Right ventricle myocardium superior (tissue), 1 donor: ENCODE measurements around the gene FOXO3B. TPM values are rescaled to one million over a fixed set of nuclear protein-coding genes. Genes with fewer than 3 reads are reported as not detected.
"Not testable (repeated sequence)": the region's sequence is repeated elsewhere in the genome, so short reads cannot be mapped to it uniquely, and the experiment has no call there.

Experiments used
- ATAC-seq: fragments of 200-7000 bp; cut with Tn5 transposase; one replicate; pipeline ENCODE4 v1.9.1; 2020; ENCODE audit warnings: mild to moderate bottlenecking; ENCODE audit not compliant: poor library complexity
- DNase-seq: peaks from one replicate; pipeline ENCODE4 v3.0.0-alpha.2; 2020
- intact Hi-C: fragments of 100-400 bp; cut with DNase I; formaldehyde crosslinking; loops from one replicate; pipeline ENCODE4 v1.11.2; 2022
- total RNA-seq: library from RNA; stranded (reverse); fragmentation: NEBNext Ultra II Directional; extraction: Animal tissue kit (Norgen Biotek cat#: 25700); gene quantifications from one replicate; pipeline ENCODE4 v1.2.1, GENCODE V29; 2021
- donor health status: DM: no; HTN: yes; CAD: no; lungs with severe emphysema.

FOXO3B gene
- total RNA-seq, 1 donor from 2014 or later, result 0.91 TPM

GRCh38 chr17:18667535-18667934 is 14.6 kb downstream of the FOXO3B start:
- intact Hi-C loops, ATAC-seq, DNase-seq: not testable (repeated sequence)

GRCh38 chr17:18666326-18666725 is 15.8 kb downstream of the FOXO3B start:
- not testable (repeated sequence) for DNase-seq

DNA sequence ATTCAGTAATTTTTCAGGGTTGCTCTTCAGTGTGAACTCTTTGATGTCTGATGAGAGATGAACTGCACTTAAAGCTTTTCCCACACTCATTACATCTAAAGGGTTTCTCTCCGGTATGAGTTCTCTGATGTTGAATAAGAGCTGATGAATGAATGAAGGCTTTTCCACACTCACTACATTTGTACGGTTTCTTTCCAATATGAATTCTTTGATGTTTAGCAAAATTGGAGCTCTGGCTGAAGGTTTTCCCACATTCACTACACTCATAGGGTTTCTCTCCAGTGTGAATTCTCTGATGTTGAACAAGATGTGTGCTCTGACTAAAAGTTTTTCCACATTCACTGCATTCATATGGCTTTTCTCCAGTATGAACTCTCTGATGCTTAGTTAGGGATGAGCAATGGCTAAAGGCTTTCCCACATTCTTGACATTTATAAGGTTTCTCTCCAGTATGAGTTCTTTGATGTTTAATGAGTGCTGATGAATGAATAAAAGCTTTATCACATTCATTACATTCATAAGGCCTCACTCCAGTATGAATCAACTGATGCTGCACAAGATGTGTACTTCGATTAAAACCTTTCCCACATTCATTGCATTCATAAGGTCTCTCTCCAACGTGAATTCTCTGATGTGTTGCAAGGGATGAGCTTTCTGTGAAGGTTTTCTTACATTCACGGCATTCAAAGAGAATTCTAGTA is 20.0 kb downstream of the FOXO3B start:
- ATAC-seq, intact Hi-C loops, DNase-seq: not testable (repeated sequence)

More at GRCh38 chr17:18666326-18666725, 15.8 kb downstream of the FOXO3B start:
- ATAC-seq, intact Hi-C loops: not testable (repeated sequence)

DNA sequence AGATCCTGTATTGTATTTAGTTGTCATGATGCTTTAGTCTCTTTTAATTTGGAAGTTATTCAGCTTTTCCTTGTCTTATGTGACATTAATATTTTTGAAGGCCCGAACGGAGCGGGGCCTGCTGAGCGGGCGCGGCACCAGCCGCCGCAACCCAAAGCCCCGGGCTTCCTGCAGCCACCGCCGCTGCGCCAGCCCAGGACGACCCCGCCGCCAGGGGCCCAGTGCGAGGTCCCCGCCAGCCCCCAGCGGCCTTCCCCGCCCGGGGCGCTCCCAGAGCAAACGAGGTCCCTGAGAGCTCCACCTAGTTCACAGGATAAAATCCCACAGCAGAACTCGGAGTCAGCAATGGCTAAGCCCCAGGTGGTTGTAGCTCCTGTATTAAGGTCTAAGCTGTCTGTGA is 32.0 kb downstream of the FOXO3B start:
- DNase-seq, intact Hi-C loops, ATAC-seq: not testable (repeated sequence)

DNA sequence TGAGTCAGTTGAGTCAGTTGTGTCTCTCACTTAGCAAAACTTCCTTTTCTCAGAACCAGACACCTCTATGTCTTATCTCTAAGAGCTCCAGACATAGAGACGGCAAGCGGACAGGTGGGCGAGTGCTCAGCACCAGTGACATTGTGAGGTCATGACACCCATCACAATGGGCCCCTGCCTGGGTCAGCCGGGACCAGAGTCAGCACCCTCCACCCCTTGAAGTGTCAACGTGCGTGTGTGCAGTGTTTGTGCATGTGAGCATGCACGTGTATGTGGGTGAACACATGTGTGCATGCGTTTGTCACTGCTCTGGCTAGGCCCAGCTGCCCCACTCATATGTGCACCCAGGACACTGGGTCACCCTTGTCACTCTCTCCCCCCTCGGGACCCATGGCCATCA is 37.8 kb downstream of the FOXO3B start, which contains the start of gene TBC1D28:
Gene TBC1D28 (minus strand): TSS at position 101 of the 400 bp plus-strand sequence. CDS start 3,039 bp downstream, outside the sequence.
- ATAC-seq, intact Hi-C loops, DNase-seq: not testable (repeated sequence)

DNA sequence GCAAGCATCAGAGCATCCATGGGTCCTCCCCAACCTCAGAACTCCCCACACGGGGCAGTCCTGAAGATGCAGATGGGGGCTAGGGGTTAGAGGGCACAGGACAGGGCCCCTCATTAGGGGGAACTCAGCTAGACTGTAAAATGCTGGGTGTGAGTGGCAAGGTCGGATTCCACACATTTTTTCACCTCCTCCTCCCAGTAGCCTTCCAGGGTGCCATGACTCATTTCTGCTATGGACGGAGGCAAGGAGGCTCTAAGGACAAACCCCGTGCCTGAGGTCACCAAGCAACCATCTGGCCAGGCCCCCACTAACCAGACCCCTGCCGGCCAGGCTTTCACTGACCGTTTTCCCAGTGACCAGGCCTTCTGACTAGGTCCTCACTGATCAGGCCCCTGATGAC is 39.0 kb downstream of the FOXO3B start:
- ATAC-seq, intact Hi-C loops, DNase-seq: not testable (repeated sequence)

DNA sequence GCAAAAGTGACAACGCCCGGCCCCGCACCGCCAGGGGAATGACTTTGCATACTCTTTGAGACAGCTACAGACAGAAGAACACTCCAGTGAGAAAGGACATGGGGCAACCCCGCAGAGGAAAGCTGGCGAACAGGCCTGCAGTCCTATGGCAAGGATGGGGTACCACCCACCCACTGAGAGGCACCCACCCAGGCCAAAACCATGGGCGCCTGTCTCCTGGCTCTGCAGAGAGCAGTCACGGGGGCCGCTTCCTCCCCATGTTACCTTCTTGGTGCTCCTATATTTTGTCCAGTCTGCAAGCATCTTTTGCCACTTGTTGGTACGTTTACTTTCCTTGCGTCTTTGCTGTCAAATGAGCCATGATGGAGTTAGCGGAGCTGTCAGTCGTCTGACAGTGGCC is 43.8 kb downstream of the FOXO3B start:
- intact Hi-C loops, ATAC-seq, DNase-seq: not testable (repeated sequence)

- DNase-seq, intact Hi-C loops, ATAC-seq: not testable (repeated sequence)
These were observed 45.9 kb downstream of the FOXO3B start for GRCh38 chr17:18636237-18636636.

DNA sequence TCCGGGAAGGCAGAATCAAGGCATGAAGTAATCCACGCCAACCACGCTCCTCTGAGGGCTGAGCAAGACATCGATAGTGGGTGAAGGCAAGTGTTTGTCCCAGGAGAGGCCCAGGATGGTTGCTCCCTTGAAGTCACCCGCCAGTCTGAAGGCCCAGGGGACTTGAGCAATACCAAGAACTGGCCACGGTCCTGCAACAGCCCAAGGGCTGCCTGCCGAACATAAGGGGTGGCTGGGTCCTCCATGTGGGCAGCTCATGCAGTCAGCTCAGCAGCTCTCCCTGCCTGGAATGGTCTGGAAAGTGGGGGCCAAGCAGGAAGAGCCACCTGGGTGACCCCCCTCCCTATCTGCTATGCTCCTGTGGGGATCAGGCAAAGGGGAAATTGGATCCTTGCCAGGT is 46.3 kb downstream of the FOXO3B start:
- DNase-seq, ATAC-seq, intact Hi-C loops: not testable (repeated sequence)

GRCh38 chr17:18634550-18635263 is 47.4 kb downstream of the FOXO3B start:
- ATAC-seq, intact Hi-C loops, DNase-seq: not testable (repeated sequence)

Other genes with a start within 250 kb of the FOXO3B start
- not detected for gene LGALS9C, start 205.5 kb downstream of the FOXO3B start, total RNA-seq
- gene TBC1D28, start 37.9 kb downstream of the FOXO3B start, total RNA-seq, result not detected
- gene FBXW10, start 61.7 kb upstream of the FOXO3B start, total RNA-seq, result 0.24 TPM
- gene TVP23B, start 98.9 kb upstream of the FOXO3B start, total RNA-seq, result 23.6 TPM
- gene PRPSAP2, start 175.8 kb upstream of the FOXO3B start, total RNA-seq, result 18.3 TPM